Panc1 (cell line): ENCODE results near the gene GLT8D2. TPM values are rescaled to one million over a fixed set of nuclear protein-coding genes. Genes with fewer than 3 reads are reported as not detected.

Experiments
- ATAC-seq: fragments of 200-7000 bp; cut with Tn5 transposase; 2 replicates; pipeline ENCODE4 v1.9.1; 2020; ENCODE audit warnings: mild to moderate bottlenecking, moderate library complexity
- BruUV-seq: library from RNA; stranded (reverse); fragments of 400-500 nt; replicated peaks from 2 replicates; lab custom pipeline; 2021; lab: Mats Ljungman, UMichigan
- CTCF ChIA-PET: fragments of 300-600 bp; sonication (Branson Sonifier 250); formaldehyde crosslinking; loops from one replicate; lab custom pipeline; 2022; ENCODE audit warnings: antibody characterized with exemption; lab: Charles Lee
- POLR2A ChIA-PET: fragments of 300-600 bp; sonication (Branson Sonifier 250); formaldehyde crosslinking; loops from one replicate; lab custom pipeline; 2022; ENCODE audit warnings: antibody characterized with exemption; lab: Charles Lee
- DNase-seq: peaks from one replicate; pipeline ENCODE4 v3.0.0-alpha.2; 2010; ENCODE audit warnings: low read depth, low spot score
- H3K27ac ChIP-seq: 2 replicates; pipeline ENCODE4 v1.5.1; 2011; ENCODE audit warnings: mild to moderate bottlenecking, low read length, inconsistent platforms
- H3K27me3 ChIP-seq: fragments of 200-500 bp; sonication (Bioruptor generic); 2 replicates; pipeline ENCODE4 v1.6.0; 2014; ENCODE audit warnings: low read length, inconsistent platforms; ENCODE audit not compliant: control insufficient read depth, insufficient read depth
- H3K36me3 ChIP-seq: fragments of 200-500 bp; sonication (Bioruptor generic); 2 replicates; pipeline ENCODE4 v1.5.1; 2014; ENCODE audit warnings: inconsistent platforms, mild to moderate bottlenecking, low read length, moderate library complexity; ENCODE audit not compliant: control insufficient read depth, insufficient read depth
- H3K4me1 ChIP-seq: 2 replicates; pipeline ENCODE4 v1.5.1; 2011; ENCODE audit warnings: inconsistent platforms, mild to moderate bottlenecking, low read length, moderate library complexity; ENCODE audit not compliant: control insufficient read depth, insufficient read depth
- H3K4me3 ChIP-seq, 2 experiments: 2 replicates each; pipeline ENCODE4 v1.5.1; 2011 to 2012; ENCODE audit warnings: low read depth in 2 of 2, low read length in 2 of 2, mild to moderate bottlenecking in 2 of 2, inconsistent platforms in 1 of 2, moderate library complexity in 1 of 2
- H3K9me3 ChIP-seq: fragments of 200-500 bp; sonication (Bioruptor generic); 2 replicates; pipeline ENCODE4 v1.5.1; 2014; ENCODE audit warnings: low read depth, mild to moderate bottlenecking, inconsistent platforms, low read length, moderate library complexity; ENCODE audit not compliant: control insufficient read depth, insufficient read depth
- CTCF ChIP-seq: fragments of 450-650 bp; IDR thresholded peaks from 2 replicates; pipeline ENCODE4 v1.5.1; 2017; ENCODE audit warnings: mild to moderate bottlenecking
- POLR2AphosphoS5 ChIP-seq: IDR thresholded peaks from 2 replicates; pipeline ENCODE4 v1.6.1; 2012; ENCODE audit warnings: mild to moderate bottlenecking, low read depth, low read length, moderate library complexity
- REST ChIP-seq, 2 experiments: IDR thresholded peaks; 2 replicates each; pipeline ENCODE4 v1.6.1; 2011 to 2012; ENCODE audit warnings: low read depth in 2 of 2, control low read depth in 1 of 2, low read length in 1 of 2, mild to moderate bottlenecking in 1 of 2, moderate library complexity in 1 of 2; ENCODE audit not compliant: insufficient read depth in 1 of 2
- SIN3A ChIP-seq: IDR thresholded peaks from 2 replicates; pipeline ENCODE4 v1.6.1; 2012; ENCODE audit warnings: low read depth, mild to moderate bottlenecking, low read length, moderate library complexity, borderline replicate concordance; ENCODE audit not compliant: insufficient read depth
- TCF7L2 ChIP-seq: IDR thresholded peaks from 2 replicates; pipeline ENCODE4 v1.6.1; 2011; ENCODE audit warnings: mild to moderate bottlenecking, low read depth, low read length, inconsistent platforms
- in situ Hi-C: cut with HindIII; loops from 2 replicates; pipeline ENCODE4 v1.10.0; 2016; ENCODE audit warnings: low sequenced_read_pairs, low pct_unique_long_range_greater_than_20kb
- intact Hi-C: fragments of 100-400 bp; cut with micrococcal nuclease; formaldehyde crosslinking; loops from one replicate; pipeline ENCODE4 v1.10.0; 2022; ENCODE audit not compliant: unreplicated experiment
- total RNA-seq: library from RNA; stranded (reverse); gene quantifications from one replicate; pipeline ENCODE4 v1.2.1, GENCODE V29; 2021; ENCODE audit not compliant: unreplicated experiment

The GLT8D2 gene
- total RNA-seq, 1 experiment from 2014 or later = 0.54 TPM

- Histone ChIP-seq H3K36me3 (peaks cover 11% of the 10 kb centered on the region), H3K4me1 (peaks cover 20% of the 10 kb centered on the region), H3K4me3 (peak overlapping the region; percentile 75 to 86), H3K27me3 (no peaks in the 10 kb centered on the region), H3K9me3 (no peaks in the 10 kb centered on the region), H3K27ac (peak overlapping the region; percentile 98)
- POLR2A ChIA-PET = interaction anchor here (0.7 kb wide), 1 partner anchor 169 kb away, joined by 4 read pairs; no protein-coding TSS in a partner anchor
- in situ Hi-C loops = no loop called here
- TF ChIP-seq REST (IDR thresholded peaks at IDR 0.05; ENCODE audit: insufficient read depth in 1 of 2, low read depth in 2 of 2, low read length in 1 of 2) (no peak), SIN3A (no peak), POLR2AphosphoS5 (no peak), CTCF (no peak), TCF7L2 (no peak)
- no peak for DNase-seq
- CTCF ChIA-PET = no interaction called here
- ATAC-seq = no peak
- intact Hi-C loops = no loop called here
- no TSS peak for BruUV-seq
Measured at GRCh38 chr12:103957865-103958388, 92.1 kb downstream of the GLT8D2 start.

DNA sequence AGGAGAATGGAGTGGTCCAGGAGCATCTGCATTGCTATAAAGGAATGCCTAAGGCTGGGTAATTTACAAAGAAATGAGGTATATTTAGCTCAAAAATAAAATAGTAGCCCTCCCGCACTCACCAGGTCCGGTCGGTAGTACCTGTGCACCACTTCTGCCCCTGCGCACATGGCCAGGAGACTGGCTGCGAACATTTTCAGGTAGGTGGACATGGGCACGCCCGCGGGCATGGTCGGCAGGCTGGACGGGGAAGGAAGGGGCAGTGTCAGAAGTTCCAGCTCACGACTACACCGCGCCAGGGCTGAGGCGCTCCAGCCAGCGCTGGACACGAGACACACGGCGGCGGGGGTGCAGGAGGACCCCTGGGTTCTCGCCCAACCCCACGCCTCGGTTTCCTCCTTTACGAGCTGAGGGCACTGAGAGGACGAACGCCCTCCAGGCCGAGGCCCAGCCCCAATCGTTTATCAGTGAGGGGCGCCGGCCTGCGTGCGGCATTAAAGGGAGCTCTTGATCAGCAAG, 93.4 kb downstream of the GLT8D2 start:
- CTCF ChIA-PET = no interaction called here
- in situ Hi-C loops = no loop called here
- intact Hi-C loops = no loop called here
- POLR2A ChIA-PET = interaction anchor here (0.6 to 1.4 kb wide), 3 partner anchors 9 to 27 kb away, joined by 3 read pairs; partner anchors contain the start of genes HSP90B1 and TDG
- BruUV-seq = no TSS peak
- Histone ChIP-seq H3K27me3 (no peaks in the 10 kb centered on the region), H3K36me3 (peaks cover 12% of the 10 kb centered on the region), H3K4me3 (peak overlapping the region; percentile 75 to 86), H3K4me1 (peaks cover 20% of the 10 kb centered on the region), H3K9me3 (no peaks in the 10 kb centered on the region), H3K27ac (peak overlapping the region; percentile 98)
- DNase-seq = no peak
- peak; percentile 68 for ATAC-seq
- TF ChIP-seq CTCF (no peak), TCF7L2 (no peak), REST (IDR thresholded peaks at IDR 0.05; ENCODE audit: insufficient read depth in 1 of 2, low read depth in 2 of 2, low read length in 1 of 2) (no peak), SIN3A (no peak), POLR2AphosphoS5 (no peak)
